Measurements from ENCODE around the gene MIEF2.

GRCh38 chr17:18267927-18268711 is 7.7 kb downstream of the MIEF2 start:
- no peak for TF ChIP-seq CTCF (IDR thresholded peaks at IDR 0.05; ENCODE audit: extremely low read depth in 1 of 2, insufficient read depth in 1 of 2, low read depth in 1 of 2, low read length in 2 of 2)
- no peak for TF ChIP-seq POLR2A (IDR thresholded peaks at IDR 0.05; ENCODE audit: low read depth, low read length)
- TF ChIP-seq JUN (IDR thresholded peaks at IDR 0.05; ENCODE audit: borderline replicate concordance, insufficient read depth, insufficient read length, low read depth), result no peak
- TF ChIP-seq POLR2AphosphoS5 (IDR thresholded peaks at IDR 0.05; ENCODE audit: insufficient read depth, low read depth, low read length), result no peak
- TF ChIP-seq MAX (IDR thresholded peaks at IDR 0.05; ENCODE audit: insufficient read depth, insufficient read length), result no peak
- no peak for TF ChIP-seq FOS (IDR thresholded peaks at IDR 0.05; ENCODE audit: borderline replicate concordance, insufficient read depth, low read length)
- no peak for TF ChIP-seq EZH2 (IDR thresholded peaks at IDR 0.05; ENCODE audit: borderline replicate concordance, low read depth, low read length, severe bottlenecking)
